Brain microvascular endothelial cell (primary cell): ENCODE data around the gene RSKR.

Experiments used
- DNase-seq: peaks from one replicate; pipeline ENCODE4 v3.0.0-alpha.2; 2020
- H3K27ac ChIP-seq: fragments of 250-450 bp; sonication (Bioruptor Pico); 2 replicates; pipeline ENCODE4 v1.5.1; 2020; ENCODE audit warnings: mild to moderate bottlenecking, moderate library complexity
- H3K27me3 ChIP-seq: fragments of 250-450 bp; sonication (Bioruptor Pico); replicated peaks from 2 replicates; pipeline ENCODE4 v1.5.1; 2020; ENCODE audit warnings: mild to moderate bottlenecking
- H3K36me3 ChIP-seq: fragments of 250-450 bp; sonication (Bioruptor Pico); replicated peaks from 2 replicates; pipeline ENCODE4 v1.5.1; 2020; ENCODE audit warnings: mild to moderate bottlenecking
- H3K4me3 ChIP-seq: 2 replicates; pipeline ENCODE4 v1.5.1; 2011; ENCODE audit warnings: low read depth, mild to moderate bottlenecking, control low read depth, low read length, moderate library complexity
- in situ Hi-C: cut with HindIII; loops from 2 replicates; pipeline ENCODE4 v1.10.0; 2017; ENCODE audit warnings: low sequenced_read_pairs, low pct_ligation_motif_present
- TF ChIP-seq, protein P1 (sequence below): IDR thresholded peaks from 2 replicates; pipeline ENCODE4 v1.5.1; 2011; ENCODE audit warnings: low read depth, mild to moderate bottlenecking, moderate library complexity, low read length, control low read depth, inconsistent platforms; ENCODE audit errors: missing control alignments

Gene RSKR

GRCh38 chr17:28599311-28600184 lies 14.4 kb downstream of the RSKR start:
- no peaks in the 10 kb centered on the region for H3K27me3 ChIP-seq
- H3K36me3 ChIP-seq, result no peaks in the 10 kb centered on the region
- TF ChIP-seq, protein P1, sequence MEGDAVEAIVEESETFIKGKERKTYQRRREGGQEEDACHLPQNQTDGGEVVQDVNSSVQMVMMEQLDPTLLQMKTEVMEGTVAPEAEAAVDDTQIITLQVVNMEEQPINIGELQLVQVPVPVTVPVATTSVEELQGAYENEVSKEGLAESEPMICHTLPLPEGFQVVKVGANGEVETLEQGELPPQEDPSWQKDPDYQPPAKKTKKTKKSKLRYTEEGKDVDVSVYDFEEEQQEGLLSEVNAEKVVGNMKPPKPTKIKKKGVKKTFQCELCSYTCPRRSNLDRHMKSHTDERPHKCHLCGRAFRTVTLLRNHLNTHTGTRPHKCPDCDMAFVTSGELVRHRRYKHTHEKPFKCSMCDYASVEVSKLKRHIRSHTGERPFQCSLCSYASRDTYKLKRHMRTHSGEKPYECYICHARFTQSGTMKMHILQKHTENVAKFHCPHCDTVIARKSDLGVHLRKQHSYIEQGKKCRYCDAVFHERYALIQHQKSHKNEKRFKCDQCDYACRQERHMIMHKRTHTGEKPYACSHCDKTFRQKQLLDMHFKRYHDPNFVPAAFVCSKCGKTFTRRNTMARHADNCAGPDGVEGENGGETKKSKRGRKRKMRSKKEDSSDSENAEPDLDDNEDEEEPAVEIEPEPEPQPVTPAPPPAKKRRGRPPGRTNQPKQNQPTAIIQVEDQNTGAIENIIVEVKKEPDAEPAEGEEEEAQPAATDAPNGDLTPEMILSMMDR, result no peak
- peak overlapping the region; percentile 87 for H3K4me3 ChIP-seq
- peak overlapping the region; percentile 88 for H3K27ac ChIP-seq
- in situ Hi-C loops, result no loop called here
- DNase-seq, result peak; percentile 90

DNA sequence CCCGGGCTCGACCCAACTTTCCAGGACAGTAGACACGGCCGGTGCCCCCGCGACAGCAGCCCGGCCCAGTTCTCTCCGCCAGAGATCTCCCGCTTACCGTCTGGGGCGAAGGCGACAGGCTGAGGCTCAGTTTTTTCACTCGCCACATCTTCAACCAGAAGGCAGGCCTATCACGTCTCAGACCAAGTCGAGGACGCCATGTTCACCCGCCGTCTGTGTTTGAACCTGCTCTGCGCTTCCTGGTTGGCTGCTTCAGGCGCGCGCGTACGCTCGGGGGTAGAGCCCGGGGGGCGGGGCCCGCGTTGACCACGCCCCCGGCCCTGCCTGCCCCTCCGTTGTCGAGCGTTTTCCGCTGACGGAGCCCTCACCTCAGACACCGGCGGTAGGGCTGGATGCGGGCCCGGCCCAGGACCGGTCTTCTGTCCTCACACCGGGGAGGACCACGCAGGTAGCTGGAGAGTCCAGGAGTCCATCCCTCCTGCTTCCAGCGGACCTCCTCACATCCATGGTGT lies 15.1 kb downstream of the RSKR start, which contains the start of gene SPAG5:
SPAG5 (minus strand) TSS at position 227 of the 512 bp plus-strand sequence; CDS start at position 148, 79 bp downstream.
- Histone ChIP-seq H3K4me3 (peak within 1 kb of the TSS; percentile 87), H3K27me3 (no peaks in the 10 kb centered on the region), H3K36me3 (no peaks in the 10 kb centered on the region), H3K27ac (peak within 1 kb of the TSS; percentile 88)
- TF ChIP-seq, protein P1, result no peak
- in situ Hi-C loops, result no loop called here
- peak; percentile 88 for DNase-seq

DNA sequence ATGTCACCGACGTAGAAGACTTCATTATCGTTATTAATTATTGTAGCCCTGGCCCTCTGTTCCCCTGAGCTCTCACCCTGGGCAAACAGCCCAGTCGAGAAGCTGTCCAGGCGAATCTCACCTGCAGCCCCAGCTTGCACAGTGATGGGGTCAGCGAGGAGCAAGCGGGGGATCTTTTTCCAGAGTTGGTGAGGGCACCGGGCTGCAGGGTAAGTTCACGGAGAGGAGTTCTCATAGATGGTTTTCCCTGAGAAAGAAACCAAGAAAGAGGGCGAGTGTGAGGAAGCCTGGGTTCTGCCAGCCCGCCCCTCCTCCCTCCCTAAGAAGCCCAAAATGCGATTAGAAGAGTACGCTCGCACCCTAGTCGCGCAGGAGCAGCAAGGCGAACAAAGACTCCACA lies 15.6 kb downstream of the RSKR start:
- TF ChIP-seq, protein P1, result no peak
- H3K27me3 ChIP-seq, result no peaks in the 10 kb centered on the region
- peak overlapping the region; percentile 87 for H3K4me3 ChIP-seq
- H3K36me3 ChIP-seq, result no peaks in the 10 kb centered on the region
- H3K27ac ChIP-seq, result peak overlapping the region; percentile 88
- DNase-seq, result no peak
- in situ Hi-C loops, result no loop called here

GRCh38 chr17:28597606-28598383 lies 16.2 kb downstream of the RSKR start:
- Histone ChIP-seq H3K36me3 (peaks cover 1% of the 10 kb centered on the region), H3K27me3 (no peaks in the 10 kb centered on the region), H3K27ac (no peak overlapping the region), H3K4me3 (peak overlapping the region; percentile 87)
- DNase-seq, result no peak
- TF ChIP-seq, protein P1, result no peak
- in situ Hi-C loops, result no loop called here

DNA sequence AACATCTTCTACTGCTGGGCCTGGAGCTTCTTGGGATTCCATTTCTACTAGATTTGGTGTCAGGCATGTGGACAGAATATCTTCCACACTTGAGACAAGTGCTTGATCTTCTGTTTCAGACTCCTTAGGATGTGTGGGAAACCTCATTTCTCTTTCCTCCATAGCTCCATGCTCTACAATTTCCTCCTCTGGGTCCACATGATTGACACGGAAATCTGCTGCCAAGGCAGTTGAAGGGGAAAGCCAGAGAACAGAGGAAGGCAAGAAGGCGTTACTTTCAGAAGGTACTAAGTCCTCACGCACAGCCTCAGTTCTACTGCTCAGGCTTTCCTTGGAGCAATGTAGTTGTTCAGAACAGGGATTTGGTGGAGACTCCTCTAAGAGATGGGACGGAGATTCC lies 21.7 kb downstream of the RSKR start:
- Histone ChIP-seq H3K27me3 (no peaks in the 10 kb centered on the region), H3K4me3 (no peak overlapping the region), H3K36me3 (peaks cover 8% of the 10 kb centered on the region), H3K27ac (no peak overlapping the region)
- in situ Hi-C loops, result no loop called here
- TF ChIP-seq, protein P1, result no peak
- no peak for DNase-seq
